Measurements from ENCODE around the gene KCNMA1.

Gene KCNMA1

GRCh38 chr10:77505431-77506334 is 131.9 kb downstream of the KCNMA1 start:
- no peak overlapping the region for H3K4me3 ChIP-seq (ENCODE audit: insufficient read depth, low read length, poor library complexity, severe bottlenecking)
- H3K9ac ChIP-seq (ENCODE audit: low read length) = no peak overlapping the region
- H3K4me2 ChIP-seq (ENCODE audit: low read depth, low read length, poor library complexity, severe bottlenecking) = no peak overlapping the region
- H3K79me2 ChIP-seq (ENCODE audit: insufficient read depth, low read length) = no peaks in the 10 kb centered on the region
- TF ChIP-seq CTCF (IDR thresholded peaks at IDR 0.05; ENCODE audit: insufficient read depth, low read length, poor library complexity, severe bottlenecking) = no peak
- no peaks in the 10 kb centered on the region for H3K9me3 ChIP-seq (ENCODE audit: insufficient read depth, low read length)
- H3F3A ChIP-seq (ENCODE audit: insufficient read depth) = no peaks in the 10 kb centered on the region
- H3K9me2 ChIP-seq (replicated peaks; ENCODE audit: insufficient read depth, low read length) = no peaks in the 10 kb centered on the region
- no peaks in the 10 kb centered on the region for H4K20me1 ChIP-seq (ENCODE audit: low read depth, low read length)
- no peak overlapping the region for H2AFZ ChIP-seq (ENCODE audit: low read depth, low read length, severe bottlenecking)
- H3K27ac ChIP-seq (ENCODE audit: low read depth, low read length) = no peak overlapping the region
- no peaks in the 10 kb centered on the region for H3K27me3 ChIP-seq (ENCODE audit: low read length)
- H3K36me3 ChIP-seq (ENCODE audit: low read length) = no peaks in the 10 kb centered on the region

GRCh38 chr10:77504873-77505257 is 132.7 kb downstream of the KCNMA1 start:
- Histone ChIP-seq H3K4me2 (ENCODE audit: low read depth, low read length, poor library complexity, severe bottlenecking) (no peak overlapping the region), H3F3A (ENCODE audit: insufficient read depth) (no peaks in the 10 kb centered on the region), H3K9me2 (replicated peaks; ENCODE audit: insufficient read depth, low read length) (no peaks in the 10 kb centered on the region), H4K20me1 (ENCODE audit: low read depth, low read length) (no peaks in the 10 kb centered on the region), H3K9ac (ENCODE audit: low read length) (no peak overlapping the region), H3K36me3 (ENCODE audit: low read length) (no peaks in the 10 kb centered on the region), H3K9me3 (ENCODE audit: insufficient read depth, low read length) (no peaks in the 10 kb centered on the region), H2AFZ (ENCODE audit: low read depth, low read length, severe bottlenecking) (no peak overlapping the region), H3K27me3 (ENCODE audit: low read length) (no peaks in the 10 kb centered on the region), H3K79me2 (ENCODE audit: insufficient read depth, low read length) (no peaks in the 10 kb centered on the region), H3K27ac (ENCODE audit: low read depth, low read length) (no peak overlapping the region), H3K4me3 (ENCODE audit: insufficient read depth, low read length, poor library complexity, severe bottlenecking) (no peak overlapping the region)
- TF ChIP-seq EZH2phosphoT487 (conservative IDR thresholded peaks at IDR 0.05; ENCODE audit: low read length) (no peak), CTCF (IDR thresholded peaks at IDR 0.05; ENCODE audit: insufficient read depth, low read length, poor library complexity, severe bottlenecking) (no peak)

GRCh38 chr10:77504196-77504872 is 133.3 kb downstream of the KCNMA1 start:
- Histone ChIP-seq H3K4me3 (ENCODE audit: insufficient read depth, low read length, poor library complexity, severe bottlenecking) (no peak overlapping the region), H3F3A (ENCODE audit: insufficient read depth) (no peaks in the 10 kb centered on the region), H3K9me3 (ENCODE audit: insufficient read depth, low read length) (no peaks in the 10 kb centered on the region), H3K4me2 (ENCODE audit: low read depth, low read length, poor library complexity, severe bottlenecking) (no peak overlapping the region), H4K20me1 (ENCODE audit: low read depth, low read length) (no peaks in the 10 kb centered on the region), H3K9ac (ENCODE audit: low read length) (no peak overlapping the region), H3K27ac (ENCODE audit: low read depth, low read length) (no peak overlapping the region), H3K36me3 (ENCODE audit: low read length) (no peaks in the 10 kb centered on the region), H2AFZ (ENCODE audit: low read depth, low read length, severe bottlenecking) (no peak overlapping the region), H3K9me2 (replicated peaks; ENCODE audit: insufficient read depth, low read length) (no peaks in the 10 kb centered on the region), H3K79me2 (ENCODE audit: insufficient read depth, low read length) (no peaks in the 10 kb centered on the region), H3K27me3 (ENCODE audit: low read length) (no peaks in the 10 kb centered on the region)
- TF ChIP-seq CTCF (IDR thresholded peaks at IDR 0.05; ENCODE audit: insufficient read depth, low read length, poor library complexity, severe bottlenecking) = no peak
- TF ChIP-seq EZH2phosphoT487 (conservative IDR thresholded peaks at IDR 0.05; ENCODE audit: low read length) = no peak

All from SU-DHL-6 (cell line).